GM23248 (cell line): Measurements from ENCODE around the gene NKAIN4. TPM values are rescaled to one million over a fixed set of nuclear protein-coding genes. Genes with fewer than 3 reads are reported as not detected.

Experiments used
- DNase-seq: peaks from one replicate; pipeline ENCODE4 v3.0.0-alpha.2; 2015
- H2AFZ ChIP-seq: fragments of 200-600 bp; sonication (generic); 2 replicates; pipeline ENCODE4 v1.6.1; 2016; ENCODE audit warnings: antibody characterized with exemption
- H3F3A ChIP-seq: fragments of 200-600 bp; sonication (generic); 2 replicates; pipeline ENCODE4 v1.6.1; 2016; ENCODE audit warnings: mild to moderate bottlenecking, antibody characterized with exemption, mixed run types; ENCODE audit not compliant: insufficient read depth
- H3K27ac ChIP-seq: fragments of 200-600 bp; sonication (generic); 2 replicates; pipeline ENCODE4 v1.5.1; 2016; ENCODE audit warnings: mild to moderate bottlenecking
- H3K27me3 ChIP-seq: fragments of 200-600 bp; sonication (generic); replicated peaks from 2 replicates; pipeline ENCODE4 v1.6.1; 2016; ENCODE audit warnings: mild to moderate bottlenecking; ENCODE audit not compliant: insufficient read depth
- H3K36me3 ChIP-seq: fragments of 200-600 bp; sonication (generic); 2 replicates; pipeline ENCODE4 v1.6.1; 2016; ENCODE audit warnings: low read depth, mild to moderate bottlenecking
- H3K4me1 ChIP-seq: fragments of 200-600 bp; sonication (generic); 2 replicates; pipeline ENCODE4 v1.6.1; 2016; ENCODE audit warnings: mild to moderate bottlenecking; ENCODE audit not compliant: insufficient read depth
- H3K4me2 ChIP-seq: fragments of 200-600 bp; sonication (generic); one replicate; pipeline ENCODE4 v1.6.1; 2016; ENCODE audit warnings: mild to moderate bottlenecking; ENCODE audit not compliant: unreplicated experiment
- H3K4me3 ChIP-seq: fragments of 200-600 bp; sonication (generic); 2 replicates; pipeline ENCODE4 v1.5.1; 2016; ENCODE audit warnings: mild to moderate bottlenecking
- H3K79me2 ChIP-seq: fragments of 200-600 bp; sonication (generic); 2 replicates; pipeline ENCODE4 v1.6.1; 2016; ENCODE audit warnings: mild to moderate bottlenecking; ENCODE audit not compliant: insufficient read depth
- H3K9ac ChIP-seq: fragments of 200-600 bp; sonication (generic); 2 replicates; pipeline ENCODE4 v1.6.1; 2016; ENCODE audit warnings: mild to moderate bottlenecking
- H3K9me2 ChIP-seq: fragments of 200-600 bp; sonication (generic); 2 replicates; pipeline ENCODE4 v1.6.1; 2016; ENCODE audit warnings: mixed run types, mild to moderate bottlenecking, moderate library complexity; ENCODE audit not compliant: insufficient read depth
- H3K9me3 ChIP-seq: fragments of 200-600 bp; sonication (generic); one replicate; pipeline ENCODE4 v1.6.1; 2017; ENCODE audit warnings: low read depth
- H4K20me1 ChIP-seq: fragments of 200-600 bp; sonication (generic); 2 replicates; pipeline ENCODE4 v1.6.0; 2016; ENCODE audit not compliant: insufficient read depth
- EZH2 ChIP-seq: fragments of 200-600 bp; sonication (generic); IDR thresholded peaks from 2 replicates; pipeline ENCODE4 v1.6.1; 2018; ENCODE audit warnings: antibody characterized with exemption, mild to moderate bottlenecking; ENCODE audit not compliant: insufficient read depth, poor library complexity, severe bottlenecking
- EZH2phosphoT487 ChIP-seq: fragments of 200-600 bp; sonication (generic); IDR thresholded peaks from 2 replicates; pipeline ENCODE4 v1.6.1; 2018; ENCODE audit warnings: antibody characterized with exemption, moderate library complexity, mild to moderate bottlenecking, low read depth; ENCODE audit not compliant: insufficient read depth
- WGBS, 2 experiments: methylation state at CpG; one replicate each; pipeline ENCODE4 v1.1.6; 2015 to 2017; ENCODE audit warnings: low lambda C conversion rate in 2 of 2, low coverage in 1 of 2; ENCODE audit errors: missing lambda C conversion rate in 2 of 2; 5-methylcytosine and 5-hydroxymethylcytosine counted together
- in situ Hi-C: fragments of 300-500 bp; cut with MboI; formaldehyde crosslinking; loops from 2 replicates; pipeline ENCODE4 v1.15.0; 2020
- polyA plus RNA-seq: library from polyadenylated mRNA; unstranded; fragments of >200 nt; fragmentation: Nextera tagmentation; extraction: Ambion mirVana; gene quantifications from 2 replicates; pipeline ENCODE4 v1.2.1, GENCODE V29; 2016
- total RNA-seq: library from RNA; depleted of rRNA; stranded (reverse); fragments of >200 nt; shearing (Covaris generic); gene quantifications from 2 replicates; pipeline ENCODE4 v1.2.3, GENCODE V29; 2014

The NKAIN4 gene
- total and polyA plus RNA-seq, 2 experiments from 2014 or later = not detected

DNA sequence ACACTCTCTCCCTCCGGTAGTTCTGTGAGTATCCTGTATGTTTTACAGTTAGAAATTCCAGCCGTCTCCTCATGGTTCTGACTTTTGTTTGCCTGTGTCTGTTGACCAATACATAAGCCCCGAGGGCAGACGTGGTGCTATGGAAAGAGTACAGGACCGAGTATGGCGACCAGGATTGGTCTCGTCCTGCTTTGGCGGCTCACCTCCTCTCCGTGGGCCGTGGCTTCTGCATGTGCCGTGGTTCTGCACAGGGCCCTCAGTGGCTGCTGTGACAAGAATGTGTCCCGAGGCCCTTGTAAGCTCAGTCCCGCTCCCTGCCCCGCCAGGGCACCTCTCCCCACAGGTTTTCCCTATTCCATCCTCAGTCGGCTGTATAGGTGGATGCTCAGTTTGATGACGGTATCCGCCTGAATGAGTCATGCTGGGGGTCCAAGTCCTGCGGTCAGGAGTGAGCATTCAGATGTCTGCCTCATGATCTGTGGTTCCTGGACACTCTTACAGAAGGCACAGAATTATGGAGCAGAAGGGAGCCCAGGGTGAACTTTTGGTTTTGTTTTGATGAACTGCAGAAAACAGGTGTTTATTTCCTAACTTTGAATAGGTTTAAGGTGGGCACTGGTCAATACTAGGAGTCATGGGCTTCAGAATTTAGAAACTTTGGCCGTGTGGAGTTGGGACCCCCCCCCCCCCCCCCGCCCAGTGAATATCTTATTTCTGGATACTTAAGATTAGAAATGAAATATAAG is 19.5 kb upstream of the NKAIN4 start:
- no peaks in the 10 kb centered on the region for H3K9me3 ChIP-seq
- peak overlapping the region; percentile 84 for H3K4me2 ChIP-seq
- no peaks in the 10 kb centered on the region; the same call in 1 of the 2 replicates for H4K20me1 ChIP-seq
- in situ Hi-C loops = no loop called here
- peak; percentile 92 for DNase-seq
- H3K9ac ChIP-seq = peak overlapping the region; percentile 99
- peak overlapping the region; percentile 100 for H3K4me3 ChIP-seq
- peaks cover 79% of the 10 kb centered on the region for H3K79me2 ChIP-seq
- TF ChIP-seq EZH2phosphoT487 = no peak
- no peak for TF ChIP-seq EZH2
- peaks cover 13% of the 10 kb centered on the region for H3K4me1 ChIP-seq
- no peaks in the 10 kb centered on the region for H3K9me2 ChIP-seq
- no peaks in the 10 kb centered on the region for H3F3A ChIP-seq
- no peak overlapping the region for H2AFZ ChIP-seq
- H3K27me3 ChIP-seq = no peaks in the 10 kb centered on the region
- H3K36me3 ChIP-seq = peaks cover 8% of the 10 kb centered on the region; the same call in 1 of the 2 replicates
- peak overlapping the region; percentile 87 for H3K27ac ChIP-seq
- 5 to 6% methylated on average over 20 of the region's 20 CpGs for WGBS, 2 experiments

- in situ Hi-C loops = no loop called here
- Histone ChIP-seq H3K27me3 (no peaks in the 10 kb centered on the region), H3K27ac (peak overlapping the region; percentile 87), H3K9me3 (no peaks in the 10 kb centered on the region), H3K4me3 (peak overlapping the region; percentile 100), H3K4me1 (peaks cover 13% of the 10 kb centered on the region), H3K9ac (peak overlapping the region; percentile 99), H3K36me3 (peaks cover 4% of the 10 kb centered on the region; the same call in 1 of the 2 replicates), H4K20me1 (no peaks in the 10 kb centered on the region; the same call in 1 of the 2 replicates), H3K4me2 (peak overlapping the region; percentile 84), H2AFZ (peak overlapping the region; percentile 11; the same call in 1 of the 2 replicates), H3F3A (no peaks in the 10 kb centered on the region), H3K9me2 (no peaks in the 10 kb centered on the region), H3K79me2 (peaks cover 72% of the 10 kb centered on the region)
- peak; percentile 39 for DNase-seq
- TF ChIP-seq EZH2 (no peak), EZH2phosphoT487 (no peak)
- 0 to 2% methylated on average over 15 to 22 of the region's 37 CpGs for WGBS, 2 experiments
Observed at GRCh38 chr20:63273059-63273579, 18.9 kb upstream of the NKAIN4 start.

DNA sequence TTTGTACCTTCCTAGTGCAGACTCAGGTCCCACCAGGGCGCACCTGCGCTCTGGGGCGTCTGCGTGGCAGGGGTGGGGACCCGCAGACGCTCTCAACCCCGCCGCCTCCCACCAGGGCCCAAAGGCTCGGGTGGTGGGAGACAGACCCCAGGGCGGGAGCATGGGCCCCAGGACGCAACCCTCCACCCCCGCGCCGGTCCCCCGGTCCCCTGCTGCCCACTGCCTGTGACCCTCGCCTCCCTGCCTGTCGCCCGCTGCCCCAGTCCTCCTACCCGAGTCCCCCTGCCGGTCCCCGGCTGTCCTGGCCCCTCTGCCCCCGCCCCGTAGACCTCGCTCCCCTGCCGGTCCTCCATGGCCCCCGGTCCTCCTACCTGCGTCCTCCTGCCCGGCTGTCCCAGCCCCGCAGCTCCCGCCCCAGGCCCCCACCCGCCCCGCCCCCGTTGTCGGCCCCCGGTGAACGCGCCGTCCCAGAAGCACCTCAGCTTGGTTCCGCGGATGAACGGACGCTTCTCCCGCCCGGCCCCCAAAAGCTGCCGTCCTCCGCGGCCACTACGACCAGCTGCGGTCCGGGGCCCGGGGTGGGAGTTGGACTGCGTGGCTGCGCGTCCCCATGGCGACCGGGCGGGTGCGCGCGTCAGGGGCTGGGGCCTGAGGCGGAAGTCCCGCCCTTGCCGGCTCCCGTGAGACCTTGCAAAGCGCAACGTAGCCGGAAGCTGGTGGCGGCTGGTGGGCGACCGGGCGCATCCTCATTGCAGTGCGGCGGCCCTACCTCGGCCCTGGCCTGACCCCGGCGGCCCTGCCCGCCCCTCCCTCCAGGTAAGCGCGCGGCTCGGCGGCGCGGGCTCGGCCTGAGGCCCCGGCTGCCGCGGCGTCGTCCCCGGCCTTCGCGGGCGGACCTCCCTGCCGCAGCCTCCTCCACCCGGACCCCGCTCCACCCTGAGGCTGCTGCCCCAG is 18.1 kb upstream of the NKAIN4 start, which contains the start of gene ARFGAP1:
Gene ARFGAP1 (plus strand): TSS at position 709 of the 954 bp plus-strand sequence. CDS start 2,768 bp downstream, outside the sequence.
- Histone ChIP-seq H4K20me1 (no peaks in the 10 kb centered on the region; the same call in 1 of the 2 replicates), H3K79me2 (peaks cover 64% of the 10 kb centered on the region), H3K4me2 (peak within 1 kb of the TSS; percentile 90), H2AFZ (peak within 1 kb of the TSS; percentile 58), H3K4me1 (peaks cover 13% of the 10 kb centered on the region), H3K4me3 (peak within 1 kb of the TSS; percentile 100), H3K27me3 (no peaks in the 10 kb centered on the region), H3F3A (no peaks in the 10 kb centered on the region), H3K9me2 (no peaks in the 10 kb centered on the region), H3K9ac (peak within 1 kb of the TSS; percentile 99), H3K27ac (peak within 1 kb of the TSS; percentile 87), H3K36me3 (0 out of 2 replicates have a peak, but pooled peaks cover 4% of the 10 kb centered on the region), H3K9me3 (no peaks in the 10 kb centered on the region)
- 0 to 2% methylated on average over 31 to 54 of the region's 97 CpGs for WGBS, 2 experiments
- peak; percentile 97 for DNase-seq
- in situ Hi-C loops = no loop called here
- TF ChIP-seq EZH2phosphoT487 (no peak), EZH2 (no peak)
